Osteocyte (in vitro differentiated cells): ENCODE data around the gene NUDCD3. TPM values are rescaled to one million over a fixed set of nuclear protein-coding genes. Genes with fewer than 3 reads are reported as not detected.
"Not testable (repeated sequence)": the region's sequence is repeated elsewhere in the genome, so short reads cannot be mapped to it uniquely, and the experiment has no call there.

Experiments used
- DNase-seq: peaks from one replicate; pipeline ENCODE4 v3.0.0; 2021; ENCODE audit warnings: mixed read lengths; ENCODE audit not compliant: unreplicated experiment; ENCODE audit errors: extremely low spot score
- H3K27ac Mint-ChIP-seq: one replicate; pipeline ENCODE4 v1.8.0; 2021; ENCODE audit warnings: mild to moderate bottlenecking, mixed read lengths; ENCODE audit not compliant: unreplicated experiment
- H3K27me3 Mint-ChIP-seq: one replicate; pipeline ENCODE4 v1.8.0; 2021; ENCODE audit warnings: mixed read lengths; ENCODE audit not compliant: unreplicated experiment
- H3K36me3 Mint-ChIP-seq: one replicate; pipeline ENCODE4 v1.8.0; 2021; ENCODE audit warnings: mixed read lengths; ENCODE audit not compliant: unreplicated experiment
- H3K4me1 Mint-ChIP-seq: one replicate; pipeline ENCODE4 v1.8.0; 2021; ENCODE audit warnings: mixed read lengths; ENCODE audit not compliant: unreplicated experiment
- H3K4me3 Mint-ChIP-seq: one replicate; pipeline ENCODE4 v1.8.0; 2021; ENCODE audit warnings: mild to moderate bottlenecking, moderate library complexity, mixed read lengths; ENCODE audit not compliant: unreplicated experiment
- H3K9me3 Mint-ChIP-seq: one replicate; pipeline ENCODE4 v1.8.0; 2021; ENCODE audit warnings: mixed read lengths; ENCODE audit not compliant: unreplicated experiment
- CTCF ChIP-seq: fragments of 200-600 bp; sonication (generic); IDR thresholded peaks from 2 replicates; pipeline ENCODE4 v1.5.0; 2021; ENCODE audit warnings: antibody characterized with exemption, mild to moderate bottlenecking, moderate library complexity
- total RNA-seq: library from RNA; stranded (reverse); gene quantifications from 2 replicates; pipeline ENCODE4 v1.2.1, GENCODE V29; 2021

NUDCD3 gene
- total RNA-seq, 1 donor from 2014 or later = 112 TPM

DNA sequence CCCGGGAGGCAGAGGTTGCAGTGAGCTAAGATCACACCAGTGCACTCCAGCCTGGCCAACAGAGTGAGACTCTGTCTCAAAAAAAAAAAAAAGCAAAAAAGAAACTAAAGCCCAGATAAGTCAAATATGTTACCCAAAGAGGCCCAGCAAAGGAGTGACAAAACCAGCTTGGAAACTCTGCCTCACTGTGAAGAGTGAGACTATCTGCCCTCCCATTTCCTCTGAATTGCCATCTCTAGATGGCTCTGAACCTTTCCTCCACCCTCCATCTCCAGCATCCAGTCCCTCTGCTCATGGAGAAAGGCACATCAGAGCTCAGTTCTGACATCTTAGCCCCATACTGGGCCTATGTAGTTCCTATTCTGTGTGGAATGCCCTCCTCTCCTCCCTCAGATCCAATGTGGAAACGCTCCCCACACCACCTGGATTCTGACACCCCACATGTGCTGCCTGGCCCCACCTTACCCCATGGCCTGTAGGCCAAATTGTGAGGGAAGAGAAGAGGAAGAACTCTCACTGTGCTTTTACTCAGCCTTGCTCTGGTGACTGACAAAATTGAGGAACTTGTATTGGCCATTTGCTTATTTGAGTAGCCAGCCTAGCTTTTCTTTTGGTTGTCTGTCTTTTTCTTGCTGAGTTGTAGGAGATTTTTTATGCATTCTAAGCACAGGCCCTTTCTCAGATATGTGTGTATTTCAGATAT lies 18.0 kb upstream of the NUDCD3 start:
- DNase-seq = no peak
- Mint-ChIP-seq H3K4me3 (no peak overlapping the region), H3K9me3 (no peaks in the 10 kb centered on the region), H3K36me3 (no peaks in the 10 kb centered on the region), H3K27ac (no peak overlapping the region), H3K27me3 (peaks cover 67% of the 10 kb centered on the region), H3K4me1 (no peaks in the 10 kb centered on the region)
- no peak for TF ChIP-seq CTCF

- not testable (repeated sequence) for DNase-seq
Observed at GRCh38 chr7:44506592-44507288, 16.3 kb upstream of the NUDCD3 start.

DNA sequence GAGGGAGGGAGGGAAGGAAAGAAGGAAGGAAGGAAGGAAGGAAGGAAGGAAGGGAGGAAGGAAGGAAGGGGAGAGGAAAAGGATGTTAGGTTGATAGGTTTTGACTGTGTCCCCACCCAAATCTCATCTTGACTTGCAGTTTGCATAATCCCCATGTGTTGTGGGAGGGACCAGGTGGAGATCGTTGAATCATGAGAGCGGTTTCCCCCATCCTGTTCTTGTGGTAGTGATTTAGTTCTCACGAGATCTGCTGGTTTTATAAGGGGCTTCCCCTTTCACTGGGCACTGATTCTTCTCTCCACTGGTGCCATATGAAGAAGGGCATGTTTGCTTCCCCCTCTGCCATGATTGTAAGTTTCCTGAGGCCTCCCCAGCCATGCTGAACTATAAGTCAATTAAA lies 15.1 kb upstream of the NUDCD3 start:
- Mint-ChIP-seq H3K4me3 (no peak overlapping the region), H3K9me3 (no peaks in the 10 kb centered on the region), H3K27ac (no peak overlapping the region), H3K36me3 (no peaks in the 10 kb centered on the region), H3K27me3 (peaks cover 71% of the 10 kb centered on the region), H3K4me1 (no peaks in the 10 kb centered on the region)
- no peak for DNase-seq
- no peak for TF ChIP-seq CTCF

More at GRCh38 chr7:44506592-44507288, 16.3 kb upstream of the NUDCD3 start:
- H3K36me3 Mint-ChIP-seq, H3K4me1 Mint-ChIP-seq, H3K9me3 Mint-ChIP-seq, H3K4me3 Mint-ChIP-seq, H3K27ac Mint-ChIP-seq: not testable (repeated sequence)
- peaks cover 74% of the 10 kb centered on the region for H3K27me3 Mint-ChIP-seq

GRCh38 chr7:44498230-44498954 lies 7.9 kb upstream of the NUDCD3 start:
- Mint-ChIP-seq H3K9me3 (no peaks in the 10 kb centered on the region), H3K27ac (no peak overlapping the region), H3K36me3 (no peaks in the 10 kb centered on the region), H3K27me3 (peaks cover 60% of the 10 kb centered on the region), H3K4me1 (no peaks in the 10 kb centered on the region), H3K4me3 (no peak overlapping the region)
- no peak for TF ChIP-seq CTCF
- DNase-seq = no peak

GRCh38 chr7:44497155-44498027 lies 6.9 kb upstream of the NUDCD3 start:
- Mint-ChIP-seq H3K4me1 (no peaks in the 10 kb centered on the region), H3K36me3 (no peaks in the 10 kb centered on the region), H3K4me3 (no peak overlapping the region), H3K9me3 (no peaks in the 10 kb centered on the region), H3K27ac (no peak overlapping the region), H3K27me3 (peaks cover 54% of the 10 kb centered on the region)
- no peak for TF ChIP-seq CTCF
- DNase-seq = no peak
